GM23338 (cell line): ENCODE data around the gene RAP1GDS1. TPM values are rescaled to one million over a fixed set of nuclear protein-coding genes. Genes with fewer than 3 reads are reported as not detected.

Experiments
- ATAC-seq: fragments of 200-7000 bp; cut with Tn5 transposase; 3 replicates; pipeline ENCODE4 v1.9.1; 2020
- DNase-seq: peaks from one replicate; pipeline ENCODE4 v3.0.0-alpha.2; 2015; ENCODE audit warnings: low spot score
- H2AFZ ChIP-seq: fragments of 200-600 bp; sonication (generic); 2 replicates; pipeline ENCODE4 v1.8.0; 2016; ENCODE audit warnings: antibody characterized with exemption, mild to moderate bottlenecking, moderate library complexity
- H3F3A ChIP-seq: fragments of 200-600 bp; sonication (generic); replicated peaks from 2 replicates; pipeline ENCODE4 v1.8.0; 2017; ENCODE audit warnings: antibody characterized with exemption, mixed run types, low read depth
- H3K27ac ChIP-seq: fragments of 200-600 bp; sonication (generic); 2 replicates; pipeline ENCODE4 v1.6.1; 2016; ENCODE audit warnings: low read depth
- H3K27me3 ChIP-seq: fragments of 200-600 bp; sonication (generic); 2 replicates; pipeline ENCODE4 v1.8.0; 2016; ENCODE audit warnings: mild to moderate bottlenecking, mixed run types, moderate library complexity; ENCODE audit not compliant: insufficient read depth
- H3K36me3 ChIP-seq: fragments of 200-600 bp; sonication (generic); 2 replicates; pipeline ENCODE4 v1.8.0; 2016; ENCODE audit warnings: mild to moderate bottlenecking; ENCODE audit not compliant: insufficient read depth
- H3K4me1 ChIP-seq: fragments of 200-600 bp; sonication (generic); 2 replicates; pipeline ENCODE4 v1.8.0; 2016; ENCODE audit warnings: mild to moderate bottlenecking, moderate library complexity; ENCODE audit not compliant: insufficient read depth
- H3K4me2 ChIP-seq: fragments of 200-600 bp; sonication (generic); 2 replicates; pipeline ENCODE4 v1.7.1; 2017; ENCODE audit warnings: mixed run types
- H3K4me3 ChIP-seq: fragments of 200-600 bp; sonication (generic); 2 replicates; pipeline ENCODE4 v1.6.1; 2016; ENCODE audit warnings: mixed run types
- H3K79me2 ChIP-seq: fragments of 200-600 bp; sonication (generic); replicated peaks from 2 replicates; pipeline ENCODE4 v1.8.0; 2017; ENCODE audit warnings: mild to moderate bottlenecking; ENCODE audit not compliant: insufficient read depth
- H3K9me2 ChIP-seq: fragments of 200-600 bp; sonication (generic); 2 replicates; pipeline ENCODE4 v1.8.0; 2017; ENCODE audit not compliant: insufficient read depth
- H4K20me1 ChIP-seq: fragments of 200-600 bp; sonication (generic); replicated peaks from 2 replicates; pipeline ENCODE4 v1.8.0; 2017; ENCODE audit warnings: mild to moderate bottlenecking; ENCODE audit not compliant: insufficient read depth
- H3K27ac Mint-ChIP-seq: 2 replicates; pipeline ENCODE4 v1.8.0; 2020; ENCODE audit warnings: inconsistent platforms, mild to moderate bottlenecking, moderate library complexity, mixed read lengths
- H3K27me3 Mint-ChIP-seq: 3 replicates; pipeline ENCODE4 v1.8.0; 2022; ENCODE audit warnings: low read depth, mild to moderate bottlenecking, moderate library complexity, mixed read lengths, inconsistent platforms; ENCODE audit not compliant: insufficient read depth, poor library complexity
- H3K36me3 Mint-ChIP-seq: 3 replicates; pipeline ENCODE4 v1.8.0; 2021; ENCODE audit warnings: low read depth, mild to moderate bottlenecking, inconsistent platforms, moderate library complexity, mixed read lengths
- H3K4me1 Mint-ChIP-seq: 3 replicates; pipeline ENCODE4 v1.8.0; 2020; ENCODE audit warnings: mild to moderate bottlenecking, inconsistent platforms, mixed read lengths
- H3K4me3 Mint-ChIP-seq: 3 replicates; pipeline ENCODE4 v1.8.0; 2021; ENCODE audit warnings: moderate library complexity, mild to moderate bottlenecking, inconsistent platforms, mixed read lengths
- H3K9me3 Mint-ChIP-seq: 3 replicates; pipeline ENCODE4 v1.8.0; 2020; ENCODE audit warnings: moderate library complexity, mild to moderate bottlenecking, inconsistent platforms, mixed read lengths
- CREB1 ChIP-seq: fragments of 250-450 bp; sonication (Bioruptor Pico); IDR thresholded peaks from 2 replicates; pipeline ENCODE4 v1.5.0; 2020; ENCODE audit warnings: low read depth, mild to moderate bottlenecking, moderate library complexity
- CTCF ChIP-seq, 2 experiments: fragments of 200-600 bp in 1 of 2; sonication (generic) in 1 of 2; conservative IDR thresholded peaks; 2 replicates each; pipeline versions ENCODE4 v1.5.1 to v1.6.1; 2016 to 2017; ENCODE audit warnings: antibody characterized with exemption in 2 of 2, low read depth in 2 of 2, mild to moderate bottlenecking in 2 of 2, moderate library complexity in 1 of 2
- ETS1 ChIP-seq: IDR thresholded peaks from 2 replicates; pipeline ENCODE4 v1.6.1; 2016; ENCODE audit warnings: antibody characterized with exemption
- EZH2 ChIP-seq: fragments of 200-600 bp; sonication (generic); IDR thresholded peaks from one replicate; pipeline ENCODE4 v1.8.0; 2017; ENCODE audit warnings: antibody characterized with exemption, mild to moderate bottlenecking, low read depth; ENCODE audit not compliant: unreplicated experiment
- EZH2phosphoT487 ChIP-seq: fragments of 200-600 bp; sonication (generic); IDR thresholded peaks from one replicate; pipeline ENCODE4 v1.8.1; 2018; ENCODE audit warnings: antibody characterized with exemption; ENCODE audit not compliant: unreplicated experiment
- JUNB ChIP-seq: IDR thresholded peaks from one replicate; pipeline ENCODE4 v1.6.1; 2016; ENCODE audit warnings: antibody characterized with exemption; ENCODE audit not compliant: unreplicated experiment
- NANOG ChIP-seq: IDR thresholded peaks from 2 replicates; pipeline ENCODE4 v1.6.1; 2016; ENCODE audit warnings: antibody characterized with exemption, borderline replicate concordance
- POLR2AphosphoS5 ChIP-seq: IDR thresholded peaks from 2 replicates; pipeline ENCODE4 v1.6.1; 2016; ENCODE audit warnings: antibody characterized with exemption, low read depth
- REST ChIP-seq: IDR thresholded peaks from one replicate; pipeline ENCODE4 v1.6.1; 2018; ENCODE audit warnings: antibody characterized with exemption; ENCODE audit not compliant: unreplicated experiment
- STAT1 ChIP-seq: IDR thresholded peaks from one replicate; pipeline ENCODE4 v1.6.1; 2016; ENCODE audit warnings: antibody characterized with exemption; ENCODE audit not compliant: unreplicated experiment
- ZNF114 ChIP-seq: fragments of 250-450 bp; sonication (Bioruptor Pico); IDR thresholded peaks from 2 replicates; pipeline ENCODE4 v1.5.0; 2020; ENCODE audit warnings: mild to moderate bottlenecking, moderate library complexity
- ZNF331 ChIP-seq: fragments of 250-450 bp; sonication (Bioruptor Pico); IDR thresholded peaks from 2 replicates; pipeline ENCODE4 v1.5.0; 2020; ENCODE audit warnings: low read depth, mild to moderate bottlenecking, moderate library complexity
- polyA plus RNA-seq: library from polyadenylated mRNA; unstranded; fragments of >200 nt; fragmentation: Nextera tagmentation; extraction: Ambion mirVana; gene quantifications from 2 replicates; pipeline ENCODE4 v1.2.1, GENCODE V29; 2016
- total RNA-seq: library from RNA; depleted of rRNA; stranded (reverse); fragments of >200 nt; shearing (Covaris generic); gene quantifications from 2 replicates; pipeline ENCODE4 v1.2.3, GENCODE V29; 2014
- TF ChIP-seq, protein P1 (sequence below): fragments of 250-450 bp; sonication (Bioruptor Pico); IDR thresholded peaks from 2 replicates; pipeline ENCODE4 v1.5.0; 2020; ENCODE audit warnings: mild to moderate bottlenecking, moderate library complexity

The RAP1GDS1 gene
- total and polyA plus RNA-seq, 2 experiments from 2014 or later = 23.7 to 32.4 TPM

DNA sequence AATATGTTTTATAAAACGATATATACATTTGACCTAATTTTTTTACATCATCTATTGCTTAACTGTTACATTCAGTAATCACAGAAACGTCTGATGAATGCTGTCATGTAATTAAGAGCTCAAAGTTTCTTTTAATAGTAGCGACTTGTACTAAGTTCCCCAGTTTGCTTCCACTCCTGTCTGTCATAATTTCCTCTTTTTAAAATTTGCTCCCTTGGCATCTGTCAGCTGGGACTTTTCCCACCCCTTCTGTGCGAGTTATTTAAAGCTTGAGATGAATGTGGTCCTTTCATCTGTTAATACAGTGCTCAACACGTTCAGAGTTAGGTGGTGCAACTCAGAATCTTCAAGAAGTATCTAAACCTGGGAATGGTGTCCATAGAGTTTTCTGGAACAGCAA is 1.2 kb downstream of the RAP1GDS1 start:
- H3K4me1 ChIP-seq = peaks cover 20% of the 10 kb centered on the region
- Mint-ChIP-seq H3K4me3 (peak overlapping the region; percentile 98), H3K36me3 (peaks cover 5% of the 10 kb centered on the region), H3K9me3 (no peaks in the 10 kb centered on the region), H3K27ac (no peak overlapping the region), H3K27me3 (peaks cover 3% of the 10 kb centered on the region), H3K4me1 (peaks cover 27% of the 10 kb centered on the region)
- H3K79me2 ChIP-seq = peaks cover 58% of the 10 kb centered on the region
- no peaks in the 10 kb centered on the region for H3K36me3 ChIP-seq
- DNase-seq = peak; percentile 8
- no peak for ATAC-seq
- no peak overlapping the region for H2AFZ ChIP-seq
- TF ChIP-seq CREB1 (CRISPR knock-in tag) (no peak), POLR2AphosphoS5 (no peak), REST (no peak), CTCF (conservative IDR thresholded peaks at IDR 0.05; ENCODE audit: low read depth in 2 of 2) (no peak), ZNF331 (no peak), ETS1 (no peak), STAT1 (no peak), EZH2phosphoT487 (no peak), EZH2 (no peak), NANOG (no peak), ZNF114 (CRISPR knock-in tag) (no peak), JUNB (no peak)
- TF ChIP-seq, protein P1, sequence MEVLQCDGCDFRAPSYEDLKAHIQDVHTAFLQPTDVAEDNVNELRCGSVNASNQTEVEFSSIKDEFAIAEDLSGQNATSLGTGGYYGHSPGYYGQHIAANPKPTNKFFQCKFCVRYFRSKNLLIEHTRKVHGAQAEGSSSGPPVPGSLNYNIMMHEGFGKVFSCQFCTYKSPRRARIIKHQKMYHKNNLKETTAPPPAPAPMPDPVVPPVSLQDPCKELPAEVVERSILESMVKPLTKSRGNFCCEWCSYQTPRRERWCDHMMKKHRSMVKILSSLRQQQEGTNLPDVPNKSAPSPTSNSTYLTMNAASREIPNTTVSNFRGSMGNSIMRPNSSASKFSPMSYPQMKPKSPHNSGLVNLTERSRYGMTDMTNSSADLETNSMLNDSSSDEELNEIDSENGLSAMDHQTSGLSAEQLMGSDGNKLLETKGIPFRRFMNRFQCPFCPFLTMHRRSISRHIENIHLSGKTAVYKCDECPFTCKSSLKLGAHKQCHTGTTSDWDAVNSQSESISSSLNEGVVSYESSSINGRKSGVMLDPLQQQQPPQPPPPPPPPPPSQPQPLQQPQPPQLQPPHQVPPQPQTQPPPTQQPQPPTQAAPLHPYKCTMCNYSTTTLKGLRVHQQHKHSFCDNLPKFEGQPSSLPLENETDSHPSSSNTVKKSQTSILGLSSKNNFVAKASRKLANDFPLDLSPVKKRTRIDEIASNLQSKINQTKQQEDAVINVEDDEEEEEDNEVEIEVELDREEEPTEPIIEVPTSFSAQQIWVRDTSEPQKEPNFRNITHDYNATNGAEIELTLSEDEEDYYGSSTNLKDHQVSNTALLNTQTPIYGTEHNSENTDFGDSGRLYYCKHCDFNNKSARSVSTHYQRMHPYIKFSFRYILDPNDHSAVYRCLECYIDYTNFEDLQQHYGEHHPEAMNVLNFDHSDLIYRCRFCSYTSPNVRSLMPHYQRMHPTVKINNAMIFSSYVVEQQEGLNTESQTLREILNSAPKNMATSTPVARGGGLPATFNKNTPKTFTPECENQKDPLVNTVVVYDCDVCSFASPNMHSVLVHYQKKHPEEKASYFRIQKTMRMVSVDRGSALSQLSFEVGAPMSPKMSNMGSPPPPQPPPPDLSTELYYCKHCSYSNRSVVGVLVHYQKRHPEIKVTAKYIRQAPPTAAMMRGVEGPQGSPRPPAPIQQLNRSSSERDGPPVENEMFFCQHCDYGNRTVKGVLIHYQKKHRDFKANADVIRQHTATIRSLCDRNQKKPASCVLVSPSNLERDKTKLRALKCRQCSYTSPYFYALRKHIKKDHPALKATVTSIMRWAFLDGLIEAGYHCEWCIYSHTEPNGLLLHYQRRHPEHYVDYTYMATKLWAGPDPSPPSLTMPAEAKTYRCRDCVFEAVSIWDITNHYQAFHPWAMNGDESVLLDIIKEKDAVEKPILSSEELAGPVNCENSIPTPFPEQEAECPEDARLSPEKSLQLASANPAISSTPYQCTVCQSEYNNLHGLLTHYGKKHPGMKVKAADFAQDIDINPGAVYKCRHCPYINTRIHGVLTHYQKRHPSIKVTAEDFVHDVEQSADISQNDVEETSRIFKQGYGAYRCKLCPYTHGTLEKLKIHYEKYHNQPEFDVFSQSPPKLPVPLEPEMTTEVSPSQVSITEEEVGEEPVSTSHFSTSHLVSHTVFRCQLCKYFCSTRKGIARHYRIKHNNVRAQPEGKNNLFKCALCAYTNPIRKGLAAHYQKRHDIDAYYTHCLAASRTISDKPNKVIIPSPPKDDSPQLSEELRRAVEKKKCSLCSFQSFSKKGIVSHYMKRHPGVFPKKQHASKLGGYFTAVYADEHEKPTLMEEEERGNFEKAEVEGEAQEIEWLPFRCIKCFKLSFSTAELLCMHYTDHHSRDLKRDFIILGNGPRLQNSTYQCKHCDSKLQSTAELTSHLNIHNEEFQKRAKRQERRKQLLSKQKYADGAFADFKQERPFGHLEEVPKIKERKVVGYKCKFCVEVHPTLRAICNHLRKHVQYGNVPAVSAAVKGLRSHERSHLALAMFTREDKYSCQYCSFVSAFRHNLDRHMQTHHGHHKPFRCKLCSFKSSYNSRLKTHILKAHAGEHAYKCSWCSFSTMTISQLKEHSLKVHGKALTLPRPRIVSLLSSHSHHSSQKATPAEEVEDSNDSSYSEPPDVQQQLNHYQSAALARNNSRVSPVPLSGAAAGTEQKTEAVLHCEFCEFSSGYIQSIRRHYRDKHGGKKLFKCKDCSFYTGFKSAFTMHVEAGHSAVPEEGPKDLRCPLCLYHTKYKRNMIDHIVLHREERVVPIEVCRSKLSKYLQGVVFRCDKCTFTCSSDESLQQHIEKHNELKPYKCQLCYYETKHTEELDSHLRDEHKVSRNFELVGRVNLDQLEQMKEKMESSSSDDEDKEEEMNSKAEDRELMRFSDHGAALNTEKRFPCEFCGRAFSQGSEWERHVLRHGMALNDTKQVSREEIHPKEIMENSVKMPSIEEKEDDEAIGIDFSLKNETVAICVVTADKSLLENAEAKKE (CRISPR knock-in tag) = no peak
- H4K20me1 ChIP-seq = peaks cover 4% of the 10 kb centered on the region; the same call in 1 of the 2 replicates
- peak overlapping the region; percentile 96 for H3K4me2 ChIP-seq
- H3F3A ChIP-seq = no peaks in the 10 kb centered on the region
- peak overlapping the region; percentile 93 for H3K4me3 ChIP-seq
- H3K9me2 ChIP-seq = no peaks in the 10 kb centered on the region
- no peak overlapping the region for H3K27ac ChIP-seq
- H3K27me3 ChIP-seq = no peaks in the 10 kb centered on the region; the same call in none of the 2 replicates
